NCI-H226 (cell line): ENCODE measurements around the gene SERPINE2.
"Not testable (repeated sequence)": the region's sequence is repeated elsewhere in the genome, so short reads cannot be mapped to it uniquely, and the experiment has no call there.

Experiments
- DNase-seq: peaks from one replicate; pipeline ENCODE4 v3.0.0-alpha.2; 2015

Gene SERPINE2

GRCh38 chr2:224009605-224010315 lies 29.3 kb downstream of the SERPINE2 start:
- DNase-seq = no peak

GRCh38 chr2:224008702-224009261 lies 30.3 kb downstream of the SERPINE2 start:
- DNase-seq = peak; percentile 7

DNA sequence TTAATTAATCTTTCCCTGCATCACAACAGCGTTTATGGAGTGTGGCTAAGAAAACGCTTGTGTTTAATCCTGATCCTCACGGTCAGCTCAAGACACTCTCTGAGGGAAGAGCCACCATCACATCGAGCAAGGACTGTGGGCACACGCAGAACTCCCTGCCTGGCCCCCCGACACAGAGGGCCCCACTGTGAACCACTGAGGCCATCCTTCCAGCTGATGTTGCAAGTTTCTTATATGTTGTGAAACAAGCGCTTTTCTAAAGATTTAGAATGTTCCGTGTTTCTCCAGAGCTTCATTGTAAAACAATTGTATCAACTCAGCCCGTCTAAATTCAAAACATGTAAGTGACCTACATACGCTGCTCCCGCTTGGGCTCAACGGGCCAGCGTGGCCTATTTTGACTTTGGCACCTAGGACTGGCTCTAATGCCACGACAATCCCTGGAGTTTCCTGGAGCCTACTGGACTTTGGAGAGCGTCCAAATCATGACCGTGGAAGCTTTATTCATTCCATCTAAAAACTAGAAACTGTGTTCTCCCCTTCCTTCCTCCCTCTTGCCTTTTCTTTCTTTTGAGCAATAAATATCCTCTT lies 34.9 kb downstream of the SERPINE2 start:
- DNase-seq = no peak

- not testable (repeated sequence) for DNase-seq
These were observed 38.4 kb downstream of the SERPINE2 start for GRCh38 chr2:224000662-224001061.

GRCh38 chr2:223999862-224000261 lies 39.2 kb downstream of the SERPINE2 start:
- no peak for DNase-seq

- no peak for DNase-seq
These were observed 40.1 kb downstream of the SERPINE2 start for GRCh38 chr2:223998948-223999347.

DNA sequence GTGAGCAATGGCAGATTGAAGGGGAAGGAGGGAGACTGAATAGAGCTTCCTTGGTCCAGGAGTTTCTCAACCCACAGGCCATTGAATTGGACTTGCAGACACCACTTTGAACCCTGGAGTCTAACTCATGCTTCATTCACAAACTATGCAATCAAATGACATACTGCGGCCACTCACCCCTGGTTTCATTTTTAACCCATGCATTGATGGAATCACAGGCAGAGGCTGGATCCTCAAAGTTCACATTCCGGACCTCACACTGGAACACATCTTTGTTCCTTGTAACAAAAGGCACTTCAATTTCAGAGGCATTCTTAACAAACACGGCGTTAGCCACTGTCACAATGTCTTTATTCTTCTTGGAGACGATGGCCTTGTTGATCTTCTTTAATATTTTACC lies 41.1 kb downstream of the SERPINE2 start:
- no peak for DNase-seq

- no peak for DNase-seq
These were observed 42.7 kb downstream of the SERPINE2 start for GRCh38 chr2:223996391-223996790.

DNA sequence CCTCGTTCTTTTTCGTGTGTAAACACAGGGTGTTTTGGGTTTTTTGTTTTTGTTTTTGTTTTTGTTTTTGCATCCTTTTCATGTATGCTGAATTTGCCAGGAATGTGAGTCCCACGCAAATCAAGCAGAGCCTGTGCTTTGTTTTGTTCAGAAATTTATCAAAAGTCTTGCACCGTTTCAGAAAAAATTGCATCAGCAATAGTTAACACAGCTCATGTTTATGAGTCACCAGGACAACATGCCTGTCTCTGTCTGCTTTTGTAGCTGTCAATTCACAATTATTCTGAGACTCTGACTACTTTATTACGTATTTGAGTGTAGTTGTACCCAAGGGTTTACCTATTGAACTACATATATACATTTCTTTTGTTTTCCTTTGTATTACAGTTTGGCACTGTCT lies 43.5 kb downstream of the SERPINE2 start:
- peak; percentile 20 for DNase-seq

DNA sequence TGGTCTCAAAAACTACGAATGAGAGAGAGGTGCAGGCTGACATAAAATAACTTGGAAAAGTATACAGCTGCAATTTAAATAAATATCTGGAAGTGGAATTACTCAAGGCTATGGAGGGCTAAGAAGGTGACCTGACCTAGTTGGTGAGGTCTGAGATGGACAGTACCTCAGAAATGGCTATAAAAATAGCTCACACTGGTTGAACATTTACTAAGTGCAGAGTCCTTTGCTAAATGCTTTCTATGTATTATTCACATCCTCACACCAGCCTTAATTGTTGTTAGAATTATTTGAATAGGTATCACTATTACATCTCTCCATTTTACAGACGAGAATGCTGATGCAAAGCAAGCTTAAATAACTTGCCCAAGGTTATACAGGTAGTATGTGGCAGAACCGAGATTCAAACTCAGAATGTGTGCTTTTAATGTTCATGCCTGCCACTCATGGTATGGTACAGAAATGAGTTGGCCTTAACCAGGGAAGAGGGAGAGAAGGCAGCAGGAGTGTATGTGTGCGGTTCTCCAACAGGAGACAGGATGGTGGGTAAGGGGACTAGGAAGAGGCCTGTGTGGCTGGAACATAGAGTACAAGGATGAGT lies 44.4 kb downstream of the SERPINE2 start:
- no peak for DNase-seq

- DNase-seq = peak; percentile 48
These were observed 45.4 kb downstream of the SERPINE2 start for GRCh38 chr2:223993634-223994232.

DNA sequence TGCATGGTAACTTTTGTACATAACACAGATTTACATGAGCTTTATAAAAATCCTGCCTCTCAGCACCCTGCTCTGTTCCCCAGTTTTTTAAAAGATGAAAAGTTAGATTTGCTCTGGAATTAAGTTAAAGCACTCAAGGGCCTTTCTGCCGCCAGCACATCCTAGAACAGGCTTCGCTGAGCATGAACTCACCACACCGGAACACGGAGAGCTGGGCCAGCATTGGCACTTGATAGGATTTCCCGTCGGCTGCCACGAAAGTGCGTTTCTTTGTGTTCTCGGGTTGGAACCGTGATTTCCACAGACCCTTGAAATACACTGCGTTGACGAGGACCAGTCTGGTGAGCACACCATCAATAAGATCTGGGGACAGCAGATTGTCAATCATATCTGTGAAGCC lies 47.5 kb downstream of the SERPINE2 start:
- no peak for DNase-seq

- no peak for DNase-seq
These were observed 49.2 kb downstream of the SERPINE2 start for GRCh38 chr2:223989856-223990232.

DNA sequence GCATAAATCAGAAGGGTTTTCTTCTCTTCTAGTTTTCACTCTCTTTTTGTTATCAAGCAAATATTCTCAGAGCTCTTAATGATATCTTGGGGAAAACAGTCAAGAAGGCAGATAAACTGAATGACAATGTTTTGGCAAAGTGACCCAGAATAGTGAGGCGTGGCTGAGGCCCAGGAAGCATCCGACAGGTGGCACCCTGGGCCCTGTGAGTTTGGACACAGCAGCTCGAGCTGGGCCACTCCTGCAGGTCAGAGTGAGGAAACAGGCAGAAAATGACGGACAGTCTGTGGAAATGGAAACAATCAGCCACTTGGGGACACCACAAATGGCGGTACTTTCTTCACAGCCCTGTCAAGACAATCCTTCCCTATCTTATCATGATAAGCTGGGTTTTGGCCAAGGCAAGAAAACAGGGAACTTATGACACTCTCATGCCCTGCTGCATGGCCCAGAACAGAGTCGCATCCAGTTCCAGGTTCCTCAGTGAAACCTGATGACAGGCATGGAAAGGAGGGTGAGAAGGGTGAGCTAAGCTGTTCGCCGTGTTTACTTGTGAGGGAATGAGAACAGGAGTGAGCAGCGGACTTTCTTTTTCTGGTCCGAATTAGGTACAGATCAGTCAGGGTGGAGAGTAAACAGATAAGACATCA lies 49.8 kb downstream of the SERPINE2 start:
- DNase-seq = no peak

DNA sequence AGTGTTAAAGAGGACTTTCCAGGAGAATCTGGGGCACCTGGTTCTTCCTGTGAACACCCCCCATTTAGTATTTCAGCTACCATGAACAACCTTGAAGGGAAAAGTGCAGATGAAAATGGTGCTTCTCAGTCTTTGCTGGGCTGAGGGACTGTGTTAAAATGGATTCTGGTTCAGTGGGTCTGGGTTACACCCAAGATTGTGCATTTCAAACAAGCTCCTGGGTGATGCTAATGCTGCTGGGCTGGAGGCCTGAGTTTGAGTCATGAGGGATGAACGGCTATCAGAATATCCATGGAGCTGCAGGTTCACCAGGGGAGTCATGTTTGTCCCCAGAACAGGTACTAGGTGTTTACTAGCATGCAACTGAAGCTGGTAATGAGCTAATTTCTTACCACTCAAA lies 57.8 kb downstream of the SERPINE2 start:
- DNase-seq = no peak

- DNase-seq = no peak
These were observed 58.3 kb downstream of the SERPINE2 start for GRCh38 chr2:223980803-223981202.

- no peak for DNase-seq
These were observed 58.7 kb downstream of the SERPINE2 start for GRCh38 chr2:223980397-223980735.

DNA sequence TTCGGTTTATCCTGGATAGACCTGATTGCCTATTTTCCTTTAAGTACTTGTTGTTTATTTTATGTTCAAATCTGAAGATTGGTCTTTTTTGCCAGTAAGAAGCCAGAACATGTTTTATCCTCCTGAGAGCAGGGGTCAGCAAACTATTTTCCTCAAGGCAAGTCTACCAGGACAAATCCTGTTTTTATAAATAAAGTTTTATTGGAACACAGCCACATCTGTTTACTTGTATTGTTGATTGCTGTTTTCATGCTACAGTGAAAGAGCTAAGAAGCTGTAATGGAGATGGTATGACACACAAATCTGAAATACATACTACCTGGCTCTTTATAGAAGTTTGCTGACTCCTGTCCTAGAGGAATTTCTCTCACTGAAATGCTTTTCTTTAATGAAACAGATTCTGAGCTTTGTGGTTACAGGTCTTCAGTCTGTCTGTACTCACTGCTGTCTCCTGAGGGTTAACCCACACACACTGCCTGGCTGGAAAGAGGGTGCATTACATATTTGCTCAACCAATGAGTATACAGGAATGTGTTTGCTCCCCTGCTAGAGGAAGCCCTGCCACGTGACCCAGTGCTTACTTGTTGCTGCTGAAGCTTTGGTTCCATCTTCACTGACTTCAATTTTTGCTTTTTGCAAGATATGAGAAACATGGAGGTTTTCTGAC lies 59.2 kb downstream of the SERPINE2 start:
- no peak for DNase-seq

- no peak for DNase-seq
These were observed 60.6 kb downstream of the SERPINE2 start for GRCh38 chr2:223978451-223978850.

DNA sequence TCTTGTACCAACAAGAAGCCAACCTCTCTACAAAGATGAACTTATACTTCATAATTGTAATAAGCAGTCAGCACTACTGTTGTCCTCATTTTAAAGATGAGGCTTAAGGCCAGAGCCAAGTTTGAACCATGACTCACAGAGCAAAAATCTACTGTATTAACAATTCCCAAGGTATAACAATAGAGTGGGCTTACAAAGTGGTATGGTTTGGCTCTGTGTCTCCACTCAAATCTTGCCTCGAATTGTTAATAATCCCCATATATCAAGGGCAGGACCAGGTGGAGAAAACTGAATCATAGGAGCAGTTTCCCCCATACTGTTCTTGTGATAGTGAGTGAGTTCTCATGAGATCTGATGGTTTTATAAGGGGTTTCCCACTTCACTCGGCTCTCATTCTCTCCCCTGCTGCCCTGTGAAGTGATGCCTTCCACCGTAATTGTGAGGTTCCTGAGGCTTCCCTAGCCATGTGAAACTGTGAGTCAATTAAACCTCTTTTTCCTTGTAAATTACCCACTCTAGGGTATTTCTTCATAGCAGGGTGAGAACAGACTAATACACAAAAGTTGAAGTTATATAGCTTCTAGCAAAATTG lies 62.4 kb downstream of the SERPINE2 start:
- DNase-seq = no peak

GRCh38 chr2:223973606-223974005 lies 65.5 kb downstream of the SERPINE2 start:
- no peak for DNase-seq

GRCh38 chr2:223972656-223973102 lies 66.4 kb downstream of the SERPINE2 start:
- DNase-seq = no peak
